Activated T-cell treated with anti-CD3 and anti-CD28 coated beads, Interleukin-2, amount 50 U/mL, for 4 hours (primary cell): Measurements from ENCODE around the gene EIF5A. TPM values are rescaled to one million over a fixed set of nuclear protein-coding genes. Genes with fewer than 3 reads are reported as not detected.
"Not testable (repeated sequence)": the region's sequence is repeated elsewhere in the genome, so short reads cannot be mapped to it uniquely, and the experiment has no call there.

Experiments used
- ATAC-seq, 2 donors: fragments of 200-7000 bp; cut with Tn5 transposase; one replicate each; pipeline ENCODE4 v1.10.0; 2021
- DNase-seq: peaks from one replicate; pipeline ENCODE4 v3.0.0-alpha.2; 2020
- H3K27me3 Mint-ChIP-seq: one replicate; pipeline ENCODE4 v1.8.0; 2021; ENCODE audit warnings: low read depth, mixed read lengths
- H3K36me3 Mint-ChIP-seq: one replicate; pipeline ENCODE4 v1.8.0; 2022; ENCODE audit warnings: mixed read lengths; ENCODE audit not compliant: insufficient read depth
- H3K4me1 Mint-ChIP-seq: one replicate; pipeline ENCODE4 v1.8.0; 2021; ENCODE audit warnings: low read depth, mixed read lengths
- H3K4me3 Mint-ChIP-seq: one replicate; pipeline ENCODE4 v1.8.0; 2021; ENCODE audit warnings: mild to moderate bottlenecking, moderate library complexity, mixed read lengths
- H3K9me3 Mint-ChIP-seq: one replicate; pipeline ENCODE4 v1.8.0; 2021; ENCODE audit warnings: mixed read lengths
- total RNA-seq, 3 donors: library from RNA; stranded (reverse); gene quantifications; one replicate each; pipeline ENCODE4 v1.2.1, GENCODE V29; 2021

EIF5A gene
- total RNA-seq, 3 donors from 2014 or later, result 1,821 to 1,965 (median 1,822) TPM

DNA sequence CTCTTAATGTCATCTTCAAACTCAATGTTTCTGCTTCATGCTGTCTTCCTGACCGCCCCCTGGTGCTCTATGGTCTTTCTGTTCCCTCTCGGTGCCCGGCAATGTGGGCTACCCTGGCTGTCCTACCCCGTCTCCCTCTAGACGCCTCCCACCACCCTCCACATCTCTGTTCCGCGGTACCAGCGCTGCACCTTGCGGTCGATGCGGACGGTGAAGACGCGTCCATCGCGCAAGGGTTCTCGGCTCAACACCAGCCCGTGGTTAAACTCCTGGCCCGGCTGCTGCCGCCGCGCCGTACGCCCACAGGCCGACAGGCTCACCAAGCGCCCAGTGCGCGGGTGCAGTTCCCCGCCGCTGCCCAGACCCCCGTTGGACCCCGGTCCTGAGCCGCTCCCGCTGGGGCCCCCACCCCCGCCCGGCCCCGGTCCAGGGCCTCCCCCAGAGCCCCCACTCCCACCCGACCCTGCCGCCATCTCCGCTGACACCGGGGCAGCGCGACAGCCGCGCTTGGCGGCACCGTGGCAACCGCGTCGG is 21.5 kb downstream of the EIF5A start, which contains the start of gene NEURL4:
Gene NEURL4 (minus strand): TSS at position 496 of the 534 bp plus-strand sequence. CDS start 23 bp downstream, at position 473.
- Mint-ChIP-seq H3K27me3 (no peaks in the 10 kb centered on the region), H3K9me3 (no peaks in the 10 kb centered on the region), H3K36me3 (peaks cover 6% of the 10 kb centered on the region), H3K4me1 (peaks cover 42% of the 10 kb centered on the region), H3K4me3 (peak within 1 kb of the TSS; percentile 98)
- no peak for DNase-seq
- peak; percentile 22 to 25 for ATAC-seq

DNA sequence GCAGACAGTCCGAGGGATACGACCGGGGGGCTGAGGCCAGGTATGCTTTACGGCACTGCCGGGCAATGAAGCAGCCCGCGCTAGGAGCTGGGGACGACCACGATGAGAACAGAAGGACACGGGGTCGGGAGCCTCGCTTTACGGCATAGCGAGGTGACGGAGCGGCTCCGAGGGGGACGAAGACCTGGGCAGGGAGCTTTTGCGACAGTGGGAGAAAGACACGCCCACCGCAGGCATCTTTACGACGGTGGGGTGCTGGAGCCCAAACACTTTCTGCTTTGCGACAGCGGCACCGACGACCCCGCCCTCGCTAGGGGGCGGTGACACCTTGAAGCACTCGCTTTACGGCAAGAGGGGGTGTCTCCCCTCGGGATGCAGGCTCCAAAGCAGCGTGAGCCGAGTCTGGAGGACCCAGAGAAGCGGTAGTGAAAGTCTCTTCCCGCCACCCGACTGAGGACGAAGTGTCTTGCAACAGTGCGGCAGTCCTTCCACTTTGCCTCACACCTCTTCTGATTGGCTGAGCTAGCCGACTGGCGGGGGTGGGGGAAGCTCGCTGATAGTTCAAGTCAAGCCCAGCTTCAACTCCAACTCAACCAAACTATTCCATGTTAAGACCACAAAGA is 22.1 kb downstream of the EIF5A start:
- Mint-ChIP-seq H3K4me1 (peaks cover 38% of the 10 kb centered on the region), H3K9me3 (no peaks in the 10 kb centered on the region), H3K27me3 (no peaks in the 10 kb centered on the region), H3K36me3 (peaks cover 3% of the 10 kb centered on the region), H3K4me3 (peak overlapping the region; percentile 98)
- DNase-seq (peak; percentile 93), ATAC-seq (peak; percentile 65 to 72)

DNA sequence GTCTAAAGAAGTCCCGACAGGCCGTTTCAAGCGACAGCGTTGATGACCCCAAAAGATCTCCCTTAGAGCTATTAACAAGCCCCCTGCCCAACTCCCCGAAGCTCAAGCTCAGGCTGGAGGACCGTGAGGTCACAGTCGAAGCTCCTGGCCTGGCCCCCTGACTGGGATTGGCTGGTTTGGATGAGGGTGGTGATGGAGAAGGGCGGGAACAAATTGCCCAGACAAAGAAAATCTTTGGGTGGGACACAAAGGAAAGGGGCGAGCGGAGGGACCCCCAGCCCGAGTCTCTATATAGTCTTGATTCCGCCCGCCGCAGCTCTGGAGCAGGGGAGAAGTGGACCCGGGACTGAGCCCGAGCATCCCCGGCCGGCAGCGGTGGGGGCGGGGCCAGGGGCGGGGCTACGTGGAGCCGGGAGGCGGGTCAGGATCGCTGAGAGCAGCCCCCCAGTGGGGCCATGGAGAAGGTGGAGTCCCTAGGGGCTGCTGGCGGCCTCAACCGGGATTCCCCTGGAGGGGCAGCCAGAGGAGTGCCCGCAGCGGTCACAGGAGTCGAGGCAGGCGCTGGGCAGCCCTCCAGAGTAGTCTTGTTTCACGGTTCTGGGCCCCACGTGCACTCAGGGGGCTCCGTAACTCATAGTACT is 22.7 kb downstream of the EIF5A start:
- Mint-ChIP-seq H3K9me3 (no peaks in the 10 kb centered on the region), H3K27me3 (no peaks in the 10 kb centered on the region), H3K4me3 (peak overlapping the region; percentile 98), H3K36me3 (no peaks in the 10 kb centered on the region), H3K4me1 (peaks cover 44% of the 10 kb centered on the region)
- peak; percentile 70 for DNase-seq
- peak; percentile 76 to 77 for ATAC-seq

DNA sequence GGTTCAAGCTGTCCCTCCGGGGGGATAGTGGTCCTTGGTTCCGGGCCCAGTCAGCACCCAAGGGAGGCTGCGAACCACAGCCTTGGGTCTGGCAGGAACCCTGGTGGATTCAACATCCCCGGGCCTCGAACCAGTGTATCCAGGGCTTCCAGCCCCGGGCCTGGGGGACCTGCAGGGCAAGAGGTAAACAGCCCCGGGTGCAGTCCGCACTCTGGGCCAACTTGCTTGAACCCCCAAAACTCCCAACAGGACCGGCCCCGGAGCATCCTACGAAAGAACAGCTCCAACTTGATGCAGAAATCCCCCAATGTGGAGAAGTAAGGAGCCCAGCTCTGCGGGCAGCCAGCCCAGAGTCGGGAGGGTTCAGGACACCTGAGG is 23.2 kb downstream of the EIF5A start:
- Mint-ChIP-seq H3K9me3 (no peaks in the 10 kb centered on the region), H3K27me3 (no peaks in the 10 kb centered on the region), H3K36me3 (no peaks in the 10 kb centered on the region), H3K4me1 (peaks cover 49% of the 10 kb centered on the region), H3K4me3 (peak overlapping the region; percentile 38)
- ATAC-seq, result no peak
- no peak for DNase-seq

DNA sequence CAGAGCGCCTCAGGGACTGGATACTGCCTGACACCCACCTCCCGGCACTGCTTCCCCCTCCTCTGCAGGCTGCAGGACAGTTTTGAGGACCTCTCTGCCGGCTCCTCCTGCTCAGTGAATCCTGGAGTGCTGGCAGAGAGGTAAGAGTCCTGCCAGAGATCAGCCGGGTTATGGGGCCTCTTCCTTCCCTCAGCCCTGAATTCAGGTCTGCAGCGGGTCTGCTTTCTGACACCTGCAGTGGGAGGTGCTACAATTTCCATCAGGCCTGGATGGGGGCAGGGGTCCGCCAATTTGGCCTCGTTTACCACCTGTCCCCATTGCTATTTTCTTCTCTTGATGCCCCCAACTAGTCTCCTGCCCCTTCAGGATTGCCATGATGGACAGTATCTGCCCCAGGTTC is 24.7 kb downstream of the EIF5A start:
- no peak for ATAC-seq
- Mint-ChIP-seq H3K36me3 (no peaks in the 10 kb centered on the region), H3K27me3 (no peaks in the 10 kb centered on the region), H3K4me1 (peaks cover 58% of the 10 kb centered on the region), H3K4me3 (no peak overlapping the region), H3K9me3 (no peaks in the 10 kb centered on the region)
- DNase-seq, result no peak

DNA sequence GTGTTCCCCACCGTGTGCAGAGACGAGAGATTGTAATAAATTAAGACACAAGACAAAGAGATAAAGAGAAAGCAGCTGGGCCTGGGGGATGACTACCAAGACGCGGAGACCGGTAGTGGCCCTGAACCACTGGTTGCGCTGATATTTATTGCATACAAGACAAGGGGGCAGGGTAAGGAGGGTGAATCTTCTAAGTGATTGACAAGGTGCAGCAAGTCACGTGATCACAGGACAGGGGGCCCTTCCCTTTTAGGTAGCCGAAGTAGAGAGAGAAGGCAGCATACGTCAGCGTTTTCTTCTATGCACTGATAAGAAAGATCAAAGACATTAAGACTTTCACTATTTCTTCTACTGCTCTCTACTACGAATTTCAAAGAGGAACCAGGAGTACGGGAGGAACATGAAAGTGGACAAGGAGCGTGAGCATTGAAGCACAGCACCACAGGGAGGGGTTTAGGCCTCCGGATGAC is 25.2 kb downstream of the EIF5A start:
- not testable (repeated sequence) for ATAC-seq, H3K27me3 Mint-ChIP-seq, H3K36me3 Mint-ChIP-seq, DNase-seq, H3K9me3 Mint-ChIP-seq
- Mint-ChIP-seq H3K4me3 (peak overlapping the region; percentile 45), H3K4me1 (peaks cover 62% of the 10 kb centered on the region)

DNA sequence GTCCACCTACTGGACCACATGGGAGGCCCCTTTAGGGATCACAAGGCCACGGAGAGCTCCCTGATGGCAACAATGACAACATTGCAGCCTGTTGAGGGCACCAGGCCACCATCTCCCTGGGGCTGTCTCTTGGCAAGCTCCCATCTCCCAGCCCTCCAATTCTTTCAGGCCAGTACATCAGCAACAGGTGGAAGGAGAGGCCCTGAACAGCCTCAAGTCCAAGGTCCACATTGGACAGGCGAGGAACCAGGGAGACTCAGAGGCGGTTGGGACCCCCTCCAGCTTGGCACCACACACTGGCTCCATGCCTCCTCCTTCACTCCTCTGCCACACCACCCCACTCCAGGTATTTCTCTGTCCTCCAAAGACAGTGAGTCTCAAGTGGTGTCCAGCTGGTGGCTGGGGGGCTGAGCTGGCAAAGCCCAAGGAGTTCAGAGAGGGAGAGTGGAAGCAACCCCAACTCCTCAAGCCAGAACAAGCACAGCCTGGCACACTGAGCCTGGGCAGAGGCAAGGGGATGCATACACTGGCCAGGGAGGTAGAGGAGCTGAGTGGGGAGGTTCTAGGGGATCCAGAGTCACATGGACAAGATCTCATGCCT is 27.6 kb downstream of the EIF5A start:
- DNase-seq, result no peak
- peaks cover 5% of the 10 kb centered on the region for H3K36me3 Mint-ChIP-seq
- H3K4me3 Mint-ChIP-seq, result peak overlapping the region; percentile 89
- no peaks in the 10 kb centered on the region for H3K9me3 Mint-ChIP-seq
- peaks cover 55% of the 10 kb centered on the region for H3K4me1 Mint-ChIP-seq
- no peaks in the 10 kb centered on the region for H3K27me3 Mint-ChIP-seq
- no peak for ATAC-seq

DNA sequence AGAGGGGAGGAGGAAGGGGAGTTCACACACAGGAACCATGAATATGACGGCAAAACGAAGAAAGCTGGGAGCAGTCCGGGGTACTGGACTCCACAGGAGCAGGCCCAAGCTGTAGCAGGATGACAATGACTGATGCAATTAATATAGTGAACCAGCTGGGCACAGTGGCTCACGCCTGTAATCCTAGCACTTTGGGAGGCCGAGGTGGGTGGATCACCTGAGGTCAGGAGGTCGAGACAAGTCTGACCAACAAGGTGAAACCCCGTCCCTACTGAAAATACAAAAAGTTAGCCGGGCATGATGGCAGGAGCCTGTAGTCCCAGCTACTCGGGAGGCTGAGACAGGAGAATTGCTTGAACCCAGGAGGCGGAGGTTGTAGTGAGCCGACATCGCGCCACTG is 28.3 kb downstream of the EIF5A start:
- not testable (repeated sequence) for H3K36me3 Mint-ChIP-seq, ATAC-seq, DNase-seq, H3K27me3 Mint-ChIP-seq, H3K9me3 Mint-ChIP-seq
- Mint-ChIP-seq H3K4me3 (peak overlapping the region; percentile 89), H3K4me1 (peaks cover 54% of the 10 kb centered on the region)

DNA sequence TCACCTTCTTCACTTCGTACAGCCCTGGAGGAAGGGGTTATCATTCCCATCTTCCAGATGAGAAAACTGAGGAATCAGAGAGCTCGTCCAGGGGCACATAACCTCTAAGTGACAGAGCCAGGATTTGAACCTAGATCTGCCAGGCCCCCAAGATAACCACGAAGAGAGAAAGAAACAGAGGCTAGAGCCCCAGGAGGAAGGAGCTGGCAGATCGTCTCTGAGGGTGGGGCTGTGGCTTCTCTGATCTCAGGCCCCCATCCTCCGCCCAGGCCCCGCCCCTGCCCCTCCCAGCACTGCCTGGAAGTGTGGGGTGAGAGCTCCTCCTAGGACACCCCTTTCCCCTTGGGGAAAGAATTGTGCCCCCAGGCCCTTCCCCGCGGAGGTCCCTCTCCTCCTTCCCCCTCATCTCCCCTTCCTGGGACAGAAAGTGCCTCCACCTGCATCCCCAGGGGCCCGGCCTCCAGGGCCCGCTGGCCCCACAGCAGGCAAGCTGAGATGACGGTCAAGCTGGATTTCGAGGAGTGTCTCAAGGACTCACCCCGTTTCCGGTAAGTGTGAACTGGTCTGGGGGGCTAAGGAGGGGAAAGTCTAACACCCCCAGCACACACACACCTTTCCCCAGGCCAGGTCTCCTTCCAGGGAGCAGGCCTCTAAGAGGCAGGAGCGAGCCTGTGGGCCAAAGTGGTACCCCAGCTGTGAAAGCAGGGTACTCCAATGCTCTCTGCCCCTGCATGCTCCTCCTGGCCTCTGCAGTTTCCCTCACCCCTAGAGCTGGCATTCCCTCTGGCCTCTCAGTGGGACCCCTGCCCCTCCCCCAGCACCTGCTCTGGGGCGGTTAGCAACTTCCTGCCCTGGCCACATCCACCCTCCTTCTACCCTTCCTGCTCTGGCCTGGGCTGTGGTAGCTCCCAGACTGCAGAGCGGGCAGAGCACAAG is 29.1 kb downstream of the EIF5A start, which contains the start of gene ACAP1:
Gene ACAP1 (plus strand): TSS at position 290 of the 936 bp plus-strand sequence. CDS start 206 bp downstream, at position 496.
- peak within 1 kb of the TSS; percentile 89 for H3K4me3 Mint-ChIP-seq
- H3K4me1 Mint-ChIP-seq, result peaks cover 53% of the 10 kb centered on the region
- no peaks in the 10 kb centered on the region for H3K27me3 Mint-ChIP-seq
- H3K36me3 Mint-ChIP-seq, result peaks cover 9% of the 10 kb centered on the region
- DNase-seq, result peak; percentile 81
- H3K9me3 Mint-ChIP-seq, result no peaks in the 10 kb centered on the region
- ATAC-seq, result peak; percentile 96

DNA sequence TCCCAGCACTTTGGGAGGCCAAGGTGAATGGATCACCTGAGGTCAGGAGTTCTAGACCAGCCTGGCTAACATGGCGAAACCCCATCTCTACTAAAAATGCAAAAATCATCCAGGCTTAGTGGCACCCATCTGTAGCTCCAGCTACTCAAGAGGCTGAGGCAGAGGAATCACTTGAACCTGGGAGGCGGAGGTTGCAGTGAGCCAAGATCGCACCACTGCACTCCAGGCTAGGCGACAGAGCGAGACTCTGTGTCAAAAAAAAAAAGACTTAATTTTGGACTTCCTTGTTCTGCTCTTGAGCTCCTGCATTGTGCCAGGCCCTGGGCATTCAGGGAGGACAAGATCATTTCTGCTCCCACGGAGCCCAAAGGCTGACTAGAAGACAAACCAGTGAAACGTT is 30.2 kb downstream of the EIF5A start:
- not testable (repeated sequence) for H3K36me3 Mint-ChIP-seq, H3K27me3 Mint-ChIP-seq, ATAC-seq, DNase-seq, H3K9me3 Mint-ChIP-seq
- peak overlapping the region; percentile 89 for H3K4me3 Mint-ChIP-seq
- peaks cover 48% of the 10 kb centered on the region for H3K4me1 Mint-ChIP-seq

DNA sequence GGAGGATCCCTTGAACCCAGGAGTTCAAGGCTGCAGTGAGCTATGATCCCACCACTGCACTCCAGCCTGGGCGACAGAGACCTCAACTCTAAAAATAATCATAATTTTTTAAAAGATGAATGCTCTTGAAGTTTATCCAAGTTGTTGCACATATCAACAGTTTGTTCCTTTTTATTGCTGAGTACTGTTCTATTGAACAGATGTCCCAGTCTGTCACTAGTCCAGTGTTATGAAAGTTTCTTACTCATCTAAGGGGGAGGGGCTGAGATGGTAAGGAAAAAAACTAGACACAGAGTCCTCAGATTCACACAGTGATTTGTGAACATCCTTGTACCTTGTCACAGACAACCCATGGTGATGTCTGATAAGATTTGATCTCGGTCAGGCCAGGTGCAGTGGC is 32.8 kb downstream of the EIF5A start:
- H3K4me3 Mint-ChIP-seq, result no peak overlapping the region
- H3K9me3 Mint-ChIP-seq, result no peaks in the 10 kb centered on the region
- peaks cover 15% of the 10 kb centered on the region for H3K36me3 Mint-ChIP-seq
- DNase-seq (no peak), ATAC-seq (no peak)
- H3K27me3 Mint-ChIP-seq, result no peaks in the 10 kb centered on the region
- peaks cover 36% of the 10 kb centered on the region for H3K4me1 Mint-ChIP-seq

DNA sequence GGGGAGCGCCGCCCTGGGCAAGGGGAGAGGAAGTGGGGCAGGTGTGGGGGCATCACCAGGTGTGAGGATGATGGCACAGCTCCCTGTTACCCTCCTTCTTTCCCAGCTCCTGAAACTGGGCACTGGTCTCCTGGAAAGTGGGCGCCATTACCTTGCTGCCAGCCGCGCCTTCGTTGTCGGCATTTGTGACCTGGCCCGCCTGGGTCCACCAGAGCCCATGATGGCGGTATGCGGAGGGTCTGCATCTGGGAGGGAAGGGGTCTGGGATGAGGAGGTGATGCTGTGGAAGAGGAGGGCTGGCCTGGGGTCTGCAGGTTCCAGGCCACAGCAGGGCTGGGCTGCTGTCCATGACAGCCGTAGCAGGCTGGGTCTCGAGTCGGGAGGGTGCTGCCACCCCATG is 34.4 kb downstream of the EIF5A start:
- no peak overlapping the region for H3K4me3 Mint-ChIP-seq
- no peak for DNase-seq
- H3K36me3 Mint-ChIP-seq, result peaks cover 15% of the 10 kb centered on the region
- H3K4me1 Mint-ChIP-seq, result peaks cover 25% of the 10 kb centered on the region
- no peaks in the 10 kb centered on the region for H3K27me3 Mint-ChIP-seq
- no peak for ATAC-seq
- H3K9me3 Mint-ChIP-seq, result no peaks in the 10 kb centered on the region

DNA sequence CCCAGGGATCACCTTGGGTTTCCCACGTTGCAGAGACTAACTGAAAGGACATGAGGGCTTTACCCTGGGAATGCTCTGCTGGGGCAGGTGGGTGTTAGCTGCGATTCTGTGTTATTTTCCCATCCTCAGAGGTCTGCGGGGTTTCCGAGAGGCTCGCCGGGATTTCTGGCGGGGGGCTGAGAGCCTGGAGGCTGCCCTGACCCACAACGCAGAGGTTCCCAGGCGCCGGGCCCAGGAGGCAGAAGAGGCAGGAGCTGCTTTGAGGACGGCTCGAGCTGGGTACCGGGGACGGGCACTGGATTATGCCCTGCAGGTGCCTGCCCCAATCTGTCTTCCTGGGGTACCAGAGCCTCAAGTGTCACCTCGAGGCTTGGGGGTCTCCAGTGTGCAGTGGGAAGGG is 35.8 kb downstream of the EIF5A start:
- Mint-ChIP-seq H3K27me3 (no peaks in the 10 kb centered on the region), H3K36me3 (peaks cover 20% of the 10 kb centered on the region), H3K4me1 (peaks cover 13% of the 10 kb centered on the region), H3K4me3 (no peak overlapping the region), H3K9me3 (no peaks in the 10 kb centered on the region)
- ATAC-seq (no peak), DNase-seq (no peak)
